ENCODE results near the gene HTD2. TPM values are rescaled to one million over a fixed set of nuclear protein-coding genes. Genes with fewer than 3 reads are reported as not detected.

The HTD2 gene
- total RNA-seq, 2 experiments from 2014 or later, result 6.3 to 8.5 TPM

- CTCF ChIA-PET, result interaction anchor here (3.2 kb wide), 1 partner anchor 20 kb away, joined by 22 read pairs; the partner anchor contains the start of genes HTD2 and RPP14
- Mint-ChIP-seq H3K4me3 (no peak overlapping the region), H3K9me3 (no peaks in the 10 kb centered on the region), H3K27me3 (no peaks in the 10 kb centered on the region), H3K27ac (no peak overlapping the region), H3K4me1 (peaks cover 31% of the 10 kb centered on the region), H3K36me3 (ENCODE audit: low read depth) (peaks cover 3% of the 10 kb centered on the region)
- POLR2A ChIA-PET, result interaction anchor here (0.9 to 1.7 kb wide), 3 partner anchors 20 to 85 kb away, joined by 3 to 5 read pairs (median 4); partner anchors contain the start of genes HTD2 and RPP14
- DNase-seq, result no peak
These were observed 20.1 kb downstream of the HTD2 start for GRCh38 chr3:58326267-58326900.

- Mint-ChIP-seq H3K36me3 (ENCODE audit: low read depth) (peaks cover 3% of the 10 kb centered on the region), H3K27me3 (no peaks in the 10 kb centered on the region), H3K27ac (no peak overlapping the region), H3K4me1 (peaks cover 33% of the 10 kb centered on the region), H3K9me3 (no peaks in the 10 kb centered on the region), H3K4me3 (no peak overlapping the region)
- ChIA-PET CTCF (no interaction called here), POLR2A (no interaction called here)
- no peak for DNase-seq
These were observed 23.0 kb downstream of the HTD2 start for GRCh38 chr3:58329150-58329921.

GRCh38 chr3:58329922-58330413 is 23.6 kb downstream of the HTD2 start:
- no peak for DNase-seq
- H3K27ac Mint-ChIP-seq, result no peak overlapping the region
- no peaks in the 10 kb centered on the region for H3K9me3 Mint-ChIP-seq
- no peaks in the 10 kb centered on the region for H3K27me3 Mint-ChIP-seq
- ChIA-PET POLR2A (interaction anchor here (0.8 kb wide), 1 partner anchor 142 kb away, joined by 3 read pairs; no protein-coding TSS in a partner anchor), CTCF (interaction anchor here (1.1 kb wide), 1 partner anchor 153 kb away, joined by 3 read pairs; no protein-coding TSS in a partner anchor)
- H3K36me3 Mint-ChIP-seq (ENCODE audit: low read depth), result peaks cover 3% of the 10 kb centered on the region
- H3K4me3 Mint-ChIP-seq, result no peak overlapping the region
- H3K4me1 Mint-ChIP-seq, result peaks cover 33% of the 10 kb centered on the region

- DNase-seq, result no peak
- POLR2A ChIA-PET, result interaction anchor here (1.0 to 5.6 kb wide), 5 partner anchors 9 to 140 kb away, joined by 3 to 35 read pairs (median 6); partner anchors contain the start of genes HTD2 and RPP14
- H3K27me3 Mint-ChIP-seq, result no peaks in the 10 kb centered on the region
- H3K4me1 Mint-ChIP-seq, result peaks cover 36% of the 10 kb centered on the region
- H3K36me3 Mint-ChIP-seq (ENCODE audit: low read depth), result peaks cover 9% of the 10 kb centered on the region
- CTCF ChIA-PET, result interaction anchor here (1.1 to 5.6 kb wide), 5 partner anchors 19 to 239 kb away, joined by 3 to 50 read pairs (median 7); partner anchors contain the start of genes HTD2 and RPP14
- H3K27ac Mint-ChIP-seq, result no peak overlapping the region
- H3K4me3 Mint-ChIP-seq, result peak overlapping the region; percentile 64
- H3K9me3 Mint-ChIP-seq, result no peaks in the 10 kb centered on the region
These were observed 25.4 kb downstream of the HTD2 start for GRCh38 chr3:58331593-58332152.

- H3K36me3 Mint-ChIP-seq (ENCODE audit: low read depth), result peaks cover 16% of the 10 kb centered on the region
- peak within 1 kb of the TSS; percentile 100 for H3K4me3 Mint-ChIP-seq
- ChIA-PET CTCF (interaction anchor here (1.0 to 8.6 kb wide), 9 partner anchors 17 to 159 kb away, joined by 3 to 76 read pairs (median 8); partner anchors contain the start of genes HTD2, KCTD6 and RPP14), POLR2A (interaction anchor here (0.6 to 5.6 kb wide), 13 partner anchors 8 to 226 kb away, joined by 3 to 35 read pairs (median 4); partner anchors contain the start of genes HTD2, KCTD6 and RPP14)
- peak; percentile 84 for DNase-seq
- peak within 1 kb of the TSS; percentile 98 for H3K27ac Mint-ChIP-seq
- peaks cover 40% of the 10 kb centered on the region for H3K4me1 Mint-ChIP-seq
- H3K27me3 Mint-ChIP-seq, result no peaks in the 10 kb centered on the region
- no peaks in the 10 kb centered on the region for H3K9me3 Mint-ChIP-seq
These were observed 26.4 kb downstream of the HTD2 start, which contains the start of gene PXK for GRCh38 chr3:58332575-58333188. PXK (plus strand) TSS chr3:58332892; CDS start chr3:58332989, 97 bp downstream.

- H3K9me3 Mint-ChIP-seq, result no peaks in the 10 kb centered on the region
- ChIA-PET CTCF (interaction anchor here (0.9 to 8.6 kb wide), 12 partner anchors 12 to 158 kb away, joined by 3 to 76 read pairs (median 10); partner anchors contain the start of genes HTD2, KCTD6 and RPP14), POLR2A (interaction anchor here (0.7 to 5.6 kb wide), 10 partner anchors 12 to 160 kb away, joined by 3 to 35 read pairs (median 4); partner anchors contain the start of genes HTD2, KCTD6 and RPP14)
- peak; percentile 45 for DNase-seq
- H3K27me3 Mint-ChIP-seq, result no peaks in the 10 kb centered on the region
- H3K4me1 Mint-ChIP-seq, result peaks cover 40% of the 10 kb centered on the region
- H3K4me3 Mint-ChIP-seq, result peak overlapping the region; percentile 100
- peaks cover 18% of the 10 kb centered on the region for H3K36me3 Mint-ChIP-seq (ENCODE audit: low read depth)
- H3K27ac Mint-ChIP-seq, result peak overlapping the region; percentile 98
These were observed 27.1 kb downstream of the HTD2 start for GRCh38 chr3:58333206-58334012.

GRCh38 chr3:58334013-58334321 is 27.6 kb downstream of the HTD2 start:
- CTCF ChIA-PET, result interaction anchor here (0.9 to 8.6 kb wide), 12 partner anchors 9 to 157 kb away, joined by 3 to 76 read pairs (median 10); partner anchors contain the start of genes HTD2, KCTD6 and RPP14
- peaks cover 22% of the 10 kb centered on the region for H3K36me3 Mint-ChIP-seq (ENCODE audit: low read depth)
- H3K27me3 Mint-ChIP-seq, result no peaks in the 10 kb centered on the region
- POLR2A ChIA-PET, result interaction anchor here (0.7 to 5.6 kb wide), 8 partner anchors 11 to 202 kb away, joined by 3 to 35 read pairs (median 4); partner anchors contain the start of genes HTD2, KCTD6 and RPP14
- peaks cover 41% of the 10 kb centered on the region for H3K4me1 Mint-ChIP-seq
- H3K4me3 Mint-ChIP-seq, result peak overlapping the region; percentile 100
- no peak for DNase-seq
- peak overlapping the region; percentile 98 for H3K27ac Mint-ChIP-seq
- H3K9me3 Mint-ChIP-seq, result no peaks in the 10 kb centered on the region

GRCh38 chr3:58334506-58334884 is 28.2 kb downstream of the HTD2 start:
- ChIA-PET POLR2A (interaction anchor here (0.7 to 5.6 kb wide), 9 partner anchors 11 to 202 kb away, joined by 3 to 35 read pairs (median 5); partner anchors contain the start of genes HTD2 and RPP14), CTCF (interaction anchor here (0.9 to 8.6 kb wide), 12 partner anchors 10 to 296 kb away, joined by 3 to 76 read pairs (median 10); partner anchors contain the start of genes HTD2, KCTD6 and RPP14)
- DNase-seq, result no peak
- Mint-ChIP-seq H3K27me3 (no peaks in the 10 kb centered on the region), H3K4me3 (peak overlapping the region; percentile 100), H3K36me3 (ENCODE audit: low read depth) (peaks cover 26% of the 10 kb centered on the region), H3K27ac (peak overlapping the region; percentile 98), H3K4me1 (peaks cover 42% of the 10 kb centered on the region), H3K9me3 (no peaks in the 10 kb centered on the region)

GRCh38 chr3:58335652-58335947 is 29.3 kb downstream of the HTD2 start:
- POLR2A ChIA-PET, result interaction anchor here (1.0 to 5.6 kb wide), 8 partner anchors 10 to 157 kb away, joined by 3 to 35 read pairs (median 6); partner anchors contain the start of genes HTD2 and RPP14
- no peak for DNase-seq
- Mint-ChIP-seq H3K36me3 (ENCODE audit: low read depth) (peaks cover 27% of the 10 kb centered on the region), H3K4me3 (peak overlapping the region; percentile 100), H3K4me1 (peaks cover 43% of the 10 kb centered on the region), H3K9me3 (no peaks in the 10 kb centered on the region), H3K27ac (peak overlapping the region; percentile 98), H3K27me3 (no peaks in the 10 kb centered on the region)
- CTCF ChIA-PET, result interaction anchor here (1.4 to 8.6 kb wide), 7 partner anchors 14 to 295 kb away, joined by 3 to 76 read pairs (median 19); partner anchors contain the start of genes HTD2 and RPP14

- CTCF ChIA-PET, result interaction anchor here (0.9 to 8.6 kb wide), 8 partner anchors 14 to 157 kb away, joined by 3 to 76 read pairs (median 16); partner anchors contain the start of genes HTD2 and RPP14
- H3K9me3 Mint-ChIP-seq, result no peaks in the 10 kb centered on the region
- H3K36me3 Mint-ChIP-seq (ENCODE audit: low read depth), result peaks cover 32% of the 10 kb centered on the region
- no peak for DNase-seq
- no peak overlapping the region for H3K4me3 Mint-ChIP-seq
- POLR2A ChIA-PET, result interaction anchor here (1.4 to 5.6 kb wide), 6 partner anchors 9 to 156 kb away, joined by 3 to 35 read pairs (median 16); partner anchors contain the start of genes HTD2 and RPP14
- no peaks in the 10 kb centered on the region for H3K27me3 Mint-ChIP-seq
- peak overlapping the region; percentile 26 for H3K27ac Mint-ChIP-seq
- peaks cover 45% of the 10 kb centered on the region for H3K4me1 Mint-ChIP-seq
These were observed 30.0 kb downstream of the HTD2 start for GRCh38 chr3:58336135-58336882.

All from activated CD4-positive, alpha-beta memory T cell treated with anti-CD3 and anti-CD28 coated beads, Interleukin-2, amount 10 ng/mL, durations not matched to agents 7 days and 5 days (primary cell).